K562 (cell line): ENCODE results near the gene DNAJC11. TPM values are rescaled to one million over a fixed set of nuclear protein-coding genes. Genes with fewer than 3 reads are reported as not detected.

ENCODE experiments used
- ATF3 ChIP-seq, 2 experiments: fragments of 450-650 bp in 1 of 2; sonication (generic) in 1 of 2; formaldehyde crosslinking in 1 of 2; IDR thresholded peaks in 1 of 2; conservative IDR thresholded peaks in 1 of 2; 2 replicates each; pipeline versions ENCODE4 v1.6.1 to v1.8.1; 2016 to 2023; ENCODE audit warnings: mild to moderate bottlenecking in 2 of 2, moderate library complexity in 2 of 2, inconsistent platforms in 1 of 2, missing genetic modification reagents in 1 of 2
- CHCHD3 ChIP-seq: fragments of 250-450 bp; sonication (Bioruptor Pico); IDR thresholded peaks from 2 replicates; pipeline ENCODE4 v2.1.2; 2022; ENCODE audit warnings: mild to moderate bottlenecking
- CHD2 ChIP-seq: IDR thresholded peaks from 2 replicates; pipeline ENCODE4 v1.6.1; 2011; ENCODE audit warnings: low read depth, low read length
- CREB5 ChIP-seq: fragments of 250-450 bp; sonication (Bioruptor Pico); IDR thresholded peaks from 2 replicates; pipeline ENCODE4 v1.5.0; 2020; ENCODE audit warnings: mild to moderate bottlenecking
- JUNB ChIP-seq: fragments of 450-650 bp; formaldehyde crosslinking; conservative IDR thresholded peaks from 2 replicates; pipeline ENCODE4 v1.4.0; 2020; ENCODE audit warnings: mild to moderate bottlenecking
- MAFG ChIP-seq: fragments of 450-650 bp; conservative IDR thresholded peaks from 2 replicates; pipeline ENCODE4 v1.6.1; 2016; ENCODE audit warnings: missing genetic modification characterization, missing compliant biosample characterization
- MNT ChIP-seq, 2 experiments: fragments of 450-650 bp; conservative IDR thresholded peaks; 2 replicates each; pipeline ENCODE4 v1.6.1; 2017; ENCODE audit warnings: mild to moderate bottlenecking in 2 of 2, moderate library complexity in 2 of 2
- MTA3 ChIP-seq: fragments of 450-650 bp; formaldehyde crosslinking; IDR thresholded peaks from 2 replicates; pipeline ENCODE4 v1.6.1; 2017; ENCODE audit warnings: mild to moderate bottlenecking, borderline replicate concordance
- NCOA2 ChIP-seq, 2 experiments: fragments of 450-650 bp; IDR thresholded peaks; 2 replicates each; pipeline ENCODE4 v1.6.1; 2018; ENCODE audit warnings: mild to moderate bottlenecking in 2 of 2, moderate library complexity in 1 of 2; ENCODE audit not compliant: partially characterized antibody in 2 of 2
- PHF8 ChIP-seq: fragments of 200-600 bp; sonication (generic); IDR thresholded peaks from 2 replicates; pipeline ENCODE4 v1.6.1; 2012; ENCODE audit warnings: mixed run types, mild to moderate bottlenecking, inconsistent platforms, low read length, moderate library complexity, borderline replicate concordance
- POLR2A ChIP-seq: fragments of 450-650 bp; conservative IDR thresholded peaks from 2 replicates; pipeline ENCODE4 v1.6.1; 2016
- POLR2G ChIP-seq: fragments of 200-400 bp; formaldehyde crosslinking; IDR thresholded peaks from 2 replicates; pipeline ENCODE4 v1.6.1; 2017; ENCODE audit warnings: low read depth, mild to moderate bottlenecking, antibody characterized with exemption, low read length, moderate library complexity
- RAD51 ChIP-seq: fragments of 450-650 bp; IDR thresholded peaks from 2 replicates; pipeline ENCODE4 v1.7.1; 2016; ENCODE audit warnings: low read depth, mild to moderate bottlenecking, borderline replicate concordance
- RHOXF2B ChIP-seq: fragments of 250-450 bp; sonication (Bioruptor Pico); conservative IDR thresholded peaks from 2 replicates; pipeline ENCODE4 v1.5.1; 2021
- ZNF277 ChIP-seq: fragments of 250-450 bp; sonication (Bioruptor Pico); IDR thresholded peaks from 2 replicates; pipeline ENCODE4 v1.8.0; 2022; ENCODE audit warnings: inconsistent platforms, mild to moderate bottlenecking, moderate library complexity, borderline replicate concordance
- ZNF436 ChIP-seq: fragments of 250-450, 450-650 bp; sonication (Bioruptor Pico); formaldehyde crosslinking; IDR thresholded peaks from 2 replicates; pipeline ENCODE4 v1.7.0; 2020; ENCODE audit warnings: mild to moderate bottlenecking
- ZNF444 ChIP-seq: fragments of 250-450 bp; sonication (Bioruptor Pico); IDR thresholded peaks from 2 replicates; pipeline ENCODE4 v1.4.0; 2020; ENCODE audit warnings: mild to moderate bottlenecking, moderate library complexity
- ZNF589 ChIP-seq: fragments of 200-800 bp; sonication (Bioruptor generic); IDR thresholded peaks from 2 replicates; pipeline ENCODE4 v1.6.1; 2016; ENCODE audit warnings: low read depth, missing genetic modification characterization, missing compliant biosample characterization
- polyA plus RNA-seq, 8 experiments: library from polyadenylated mRNA; depleted of rRNA in 4 of 8; stranded (reverse) in 5 of 8; unstranded in 3 of 8; fragments of >200 nt; fragmentation: Nextera tagmentation in 2 of 8; fragmentation: Illumina TruSeq in 1 of 8; extraction: Ambion mirVana in 2 of 8; extraction: Trizol in 1 of 8; gene quantifications; 2 replicates each; pipeline versions ENCODE4 v1.2.1 to v1.2.3, GENCODE V29; 2011 to 2014; ENCODE audit warnings: inconsistent platforms in 1 of 8, missing spikeins in 1 of 8
- total RNA-seq, 7 experiments: library from RNA; depleted of rRNA in 6 of 7; stranded (reverse); fragments of >200 nt in 6 of 7; fragmentation: Illumina TruSeq in 2 of 7; extraction: Trizol in 2 of 7; gene quantifications; 2 replicates each; pipeline versions ENCODE4 v1.2.1 to v1.2.3, GENCODE V29; 2011 to 2021; ENCODE audit warnings: low replicate concordance in 1 of 7

DNAJC11 gene
- total and polyA plus RNA-seq, 9 of the 15 experiments (the other 6 are each of a cell fraction or from before 2014, with no cell fraction given) = 14.1 to 123 (median 76.6) TPM

GRCh38 chr1:6613361-6614018 is 88.1 kb downstream of the DNAJC11 start, which contains the start of gene PHF13 (continued):
- TF ChIP-seq ATF3 (IDR thresholded peaks at IDR 0.05) (no peak), ATF3 (CRISPR knock-in tag; conservative IDR thresholded peaks at IDR 0.05) (no peak), MNT (conservative IDR thresholded peaks at IDR 0.05) (peak; percentile 82 to 94), PHF8 (peak; percentile 41; the same call in 1 of the 2 replicates), JUNB (no peak), ZNF436 (CRISPR knock-in tag) (no peak), RHOXF2B (CRISPR knock-in tag) (no peak), NCOA2 (IDR thresholded peaks at IDR 0.05; ENCODE audit: partially characterized antibody in 2 of 2) (no peak), POLR2A (peak; percentile 78), CREB5 (CRISPR knock-in tag) (no peak), ZNF444 (CRISPR knock-in tag) (no peak), ZNF277 (no peak), MAFG (tag) (no peak), MTA3 (no peak), CHD2 (peak; percentile 79), ZNF589 (no peak; the same call in 1 of the 2 replicates), CHCHD3 (CRISPR knock-in tag) (no peak), RAD51 (no peak), POLR2G (peak; percentile 86)
